Measurements from ENCODE around the gene HOXD10.

Gene HOXD10

GRCh38 chr2:176164611-176165369, 48.2 kb downstream of the HOXD10 start:
- DNase-seq (ENCODE audit: low spot score) = no peak

- DNase-seq (ENCODE audit: low spot score) = no peak
Observed at GRCh38 chr2:176165370-176166050, 48.9 kb downstream of the HOXD10 start.

GRCh38 chr2:176166272-176166671, 49.7 kb downstream of the HOXD10 start:
- DNase-seq (ENCODE audit: low spot score) = no peak

GRCh38 chr2:176167398-176167797, 50.8 kb downstream of the HOXD10 start:
- no peak for DNase-seq (ENCODE audit: low spot score)

- no peak for DNase-seq (ENCODE audit: low spot score)
Observed at GRCh38 chr2:176169181-176169580, 52.6 kb downstream of the HOXD10 start.

Data from cerebellar cortex (tissue), 1 donor.